HCT116 (cell line): ENCODE data around the gene LMO7.

ENCODE experiments used
- ELF1 ChIP-seq: IDR thresholded peaks from 2 replicates; pipeline ENCODE4 v1.6.1; 2012; ENCODE audit warnings: low read depth, borderline replicate concordance
- EZH2phosphoT487 ChIP-seq: fragments of 200-600 bp; IDR thresholded peaks from 2 replicates; pipeline ENCODE4 v1.6.1; 2018; ENCODE audit warnings: antibody characterized with exemption, borderline replicate concordance
- JUND ChIP-seq: IDR thresholded peaks from 2 replicates; pipeline ENCODE4 v1.6.1; 2012
- POLR2A ChIP-seq: IDR thresholded peaks from 2 replicates; pipeline ENCODE4 v1.7.0; 2011; ENCODE audit warnings: borderline replicate concordance; ENCODE audit not compliant: insufficient read depth, insufficient read length; ENCODE audit errors: extremely low read depth
- RAD21 ChIP-seq: IDR thresholded peaks from 2 replicates; pipeline ENCODE4 v1.6.1; 2012; ENCODE audit warnings: low read depth, mild to moderate bottlenecking
- SP1 ChIP-seq: IDR thresholded peaks from 2 replicates; pipeline ENCODE4 v1.6.1; 2012; ENCODE audit warnings: low read depth
- TCF7L2 ChIP-seq: IDR thresholded peaks from 2 replicates; pipeline ENCODE4 v1.7.0; 2011; ENCODE audit warnings: borderline replicate concordance, inconsistent platforms; ENCODE audit not compliant: insufficient read depth, insufficient read length; ENCODE audit errors: extremely low read depth
- TF ChIP-seq, protein P1 (sequence below), 3 experiments: fragments of 200-600 bp in 1 of 3; sonication (generic) in 1 of 3; IDR thresholded peaks in 2 of 3; conservative IDR thresholded peaks in 1 of 3; 2 replicates each; pipeline ENCODE4 v1.5.1; 2012 to 2017; ENCODE audit warnings: low read depth in 2 of 3, low read length in 2 of 3, antibody characterized with exemption in 1 of 3, borderline replicate concordance in 1 of 3, control low read depth in 1 of 3, mild to moderate bottlenecking in 1 of 3, mixed read lengths in 1 of 3, mixed run types in 1 of 3, moderate library complexity in 1 of 3; ENCODE audit not compliant: insufficient read depth in 1 of 3
- TF ChIP-seq, protein P2 (sequence below): IDR thresholded peaks from 2 replicates; pipeline ENCODE4 v1.6.1; 2012; ENCODE audit warnings: low read depth
- TF ChIP-seq, protein P3 (sequence below): IDR thresholded peaks from 2 replicates; pipeline ENCODE4 v1.6.1; 2012

DNA sequence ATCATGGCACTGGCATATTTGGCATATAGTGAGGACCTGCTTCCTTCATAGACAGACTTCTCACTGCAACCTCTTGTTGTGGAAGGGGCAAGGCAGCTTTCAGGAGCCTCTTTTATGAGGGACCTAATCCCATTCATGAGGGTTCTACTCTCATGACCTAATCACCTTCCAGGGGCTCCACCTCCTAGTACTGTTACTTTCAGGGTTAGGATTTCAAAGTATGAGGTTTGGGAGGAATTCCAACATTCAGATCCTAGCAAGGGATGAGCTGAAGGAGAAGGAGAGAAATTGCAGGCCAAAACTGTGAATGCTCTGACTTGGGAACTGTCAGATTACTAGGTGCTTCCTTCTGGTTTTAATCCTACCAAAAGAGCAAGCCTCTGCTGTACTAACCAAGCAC, 87.8 kb downstream of the LMO7 start:
- TF ChIP-seq RAD21 (no peak), TCF7L2 (no peak), JUND (no peak), SP1 (no peak), POLR2A (no peak), ELF1 (no peak), EZH2phosphoT487 (no peak)
- TF ChIP-seq, protein P1, sequence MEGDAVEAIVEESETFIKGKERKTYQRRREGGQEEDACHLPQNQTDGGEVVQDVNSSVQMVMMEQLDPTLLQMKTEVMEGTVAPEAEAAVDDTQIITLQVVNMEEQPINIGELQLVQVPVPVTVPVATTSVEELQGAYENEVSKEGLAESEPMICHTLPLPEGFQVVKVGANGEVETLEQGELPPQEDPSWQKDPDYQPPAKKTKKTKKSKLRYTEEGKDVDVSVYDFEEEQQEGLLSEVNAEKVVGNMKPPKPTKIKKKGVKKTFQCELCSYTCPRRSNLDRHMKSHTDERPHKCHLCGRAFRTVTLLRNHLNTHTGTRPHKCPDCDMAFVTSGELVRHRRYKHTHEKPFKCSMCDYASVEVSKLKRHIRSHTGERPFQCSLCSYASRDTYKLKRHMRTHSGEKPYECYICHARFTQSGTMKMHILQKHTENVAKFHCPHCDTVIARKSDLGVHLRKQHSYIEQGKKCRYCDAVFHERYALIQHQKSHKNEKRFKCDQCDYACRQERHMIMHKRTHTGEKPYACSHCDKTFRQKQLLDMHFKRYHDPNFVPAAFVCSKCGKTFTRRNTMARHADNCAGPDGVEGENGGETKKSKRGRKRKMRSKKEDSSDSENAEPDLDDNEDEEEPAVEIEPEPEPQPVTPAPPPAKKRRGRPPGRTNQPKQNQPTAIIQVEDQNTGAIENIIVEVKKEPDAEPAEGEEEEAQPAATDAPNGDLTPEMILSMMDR (IDR thresholded peaks at IDR 0.05 in 2 of 3, conservative IDR thresholded peaks at IDR 0.05 in 1 of 3; ENCODE audit: borderline replicate concordance in 1 of 3, insufficient read depth in 1 of 3, low read depth in 2 of 3, low read length in 2 of 3) = no peak
- TF ChIP-seq, protein P2, sequence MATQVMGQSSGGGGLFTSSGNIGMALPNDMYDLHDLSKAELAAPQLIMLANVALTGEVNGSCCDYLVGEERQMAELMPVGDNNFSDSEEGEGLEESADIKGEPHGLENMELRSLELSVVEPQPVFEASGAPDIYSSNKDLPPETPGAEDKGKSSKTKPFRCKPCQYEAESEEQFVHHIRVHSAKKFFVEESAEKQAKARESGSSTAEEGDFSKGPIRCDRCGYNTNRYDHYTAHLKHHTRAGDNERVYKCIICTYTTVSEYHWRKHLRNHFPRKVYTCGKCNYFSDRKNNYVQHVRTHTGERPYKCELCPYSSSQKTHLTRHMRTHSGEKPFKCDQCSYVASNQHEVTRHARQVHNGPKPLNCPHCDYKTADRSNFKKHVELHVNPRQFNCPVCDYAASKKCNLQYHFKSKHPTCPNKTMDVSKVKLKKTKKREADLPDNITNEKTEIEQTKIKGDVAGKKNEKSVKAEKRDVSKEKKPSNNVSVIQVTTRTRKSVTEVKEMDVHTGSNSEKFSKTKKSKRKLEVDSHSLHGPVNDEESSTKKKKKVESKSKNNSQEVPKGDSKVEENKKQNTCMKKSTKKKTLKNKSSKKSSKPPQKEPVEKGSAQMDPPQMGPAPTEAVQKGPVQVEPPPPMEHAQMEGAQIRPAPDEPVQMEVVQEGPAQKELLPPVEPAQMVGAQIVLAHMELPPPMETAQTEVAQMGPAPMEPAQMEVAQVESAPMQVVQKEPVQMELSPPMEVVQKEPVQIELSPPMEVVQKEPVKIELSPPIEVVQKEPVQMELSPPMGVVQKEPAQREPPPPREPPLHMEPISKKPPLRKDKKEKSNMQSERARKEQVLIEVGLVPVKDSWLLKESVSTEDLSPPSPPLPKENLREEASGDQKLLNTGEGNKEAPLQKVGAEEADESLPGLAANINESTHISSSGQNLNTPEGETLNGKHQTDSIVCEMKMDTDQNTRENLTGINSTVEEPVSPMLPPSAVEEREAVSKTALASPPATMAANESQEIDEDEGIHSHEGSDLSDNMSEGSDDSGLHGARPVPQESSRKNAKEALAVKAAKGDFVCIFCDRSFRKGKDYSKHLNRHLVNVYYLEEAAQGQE = no peak
- TF ChIP-seq, protein P3, sequence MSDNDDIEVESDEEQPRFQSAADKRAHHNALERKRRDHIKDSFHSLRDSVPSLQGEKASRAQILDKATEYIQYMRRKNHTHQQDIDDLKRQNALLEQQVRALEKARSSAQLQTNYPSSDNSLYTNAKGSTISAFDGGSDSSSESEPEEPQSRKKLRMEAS = no peak
